ENCODE measurements around the gene PAIP2. TPM values are rescaled to one million over a fixed set of nuclear protein-coding genes. Genes with fewer than 3 reads are reported as not detected.
"Not testable (repeated sequence)": the region's sequence is repeated elsewhere in the genome, so short reads cannot be mapped to it uniquely, and the experiment has no call there.

Gene PAIP2
- total RNA-seq, 8 experiments from 2014 or later = 56.6 to 145 (median 109) TPM

- WGBS, 10 experiments = 72 to 87% (median 83%) methylated on average over 1 to 3 of the region's 9 CpGs; no CpG with 5 or more reads in 5 of the 10 experiments
- Histone ChIP-seq H3K4me1 (replicated peaks in 1 of 2) (no peaks in the 10 kb centered on the region), H3K27ac (no peak overlapping the region), H3K4me3 (no peak overlapping the region)
- peak in 2 of 8 experiments; percentile 5 to 14 for ATAC-seq (replicated peaks in 6 of 8)
- in situ Hi-C loops (cut with MboI; ENCODE audit: low pct_unique_long_range_greater_than_20kb in 2 of 9, low sequenced_read_pairs in 9 of 9, unreplicated experiment in 9 of 9) = no loop called here
Observed at GRCh38 chr5:139384591-139385051, 43.0 kb downstream of the PAIP2 start.

DNA sequence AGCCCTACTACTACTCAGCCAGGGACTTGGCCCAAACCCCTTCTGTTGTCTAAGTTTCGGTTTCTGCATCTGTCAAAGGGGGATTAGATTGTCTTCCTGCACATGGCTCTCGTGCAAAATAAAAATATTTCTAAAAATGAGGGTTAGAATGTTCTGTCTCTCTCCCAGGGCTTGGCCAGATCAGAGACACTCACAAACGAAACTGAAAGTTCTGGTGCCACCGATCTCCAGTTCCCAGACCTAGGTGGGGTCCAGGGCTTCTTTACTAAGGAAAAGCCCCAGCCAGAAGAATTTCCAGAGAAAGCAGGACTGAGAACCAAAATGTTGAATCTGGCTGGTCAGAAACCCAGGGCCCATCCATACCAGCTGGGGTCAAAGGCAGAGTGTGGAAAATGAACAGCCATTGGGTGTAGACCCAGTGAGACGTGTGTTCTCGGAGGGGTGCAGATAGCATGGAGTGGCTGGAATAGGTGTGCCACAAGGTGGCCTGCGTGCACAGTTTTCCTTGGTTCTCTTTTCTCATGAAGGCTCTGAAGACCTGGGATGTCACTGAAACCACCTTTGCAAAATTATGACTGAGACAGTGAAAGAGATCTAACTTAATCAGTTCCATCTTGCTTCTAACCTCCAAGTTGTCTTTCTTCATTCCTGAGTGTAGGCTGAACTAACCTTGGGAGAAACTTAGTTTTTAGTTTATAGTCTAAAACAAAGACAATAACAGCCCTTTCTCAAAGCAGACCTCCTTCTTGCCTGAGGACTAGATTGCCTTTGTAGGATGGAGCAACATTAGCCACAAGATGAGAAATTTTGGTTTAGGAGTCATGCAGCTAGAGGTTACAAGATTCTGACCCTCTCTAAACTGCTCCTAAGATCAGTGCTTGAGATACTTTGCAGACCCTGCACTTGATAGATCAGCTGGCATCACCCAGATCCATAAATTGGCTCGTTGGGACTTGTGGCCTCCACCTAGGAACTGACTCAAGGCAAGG, 43.7 kb downstream of the PAIP2 start:
- 0 to 75% (median 23%) methylated on average over 1 to 4 of the region's 8 CpGs; no CpG with 5 or more reads in 5 of the 10 experiments for WGBS, 10 experiments
- no peak overlapping the region for H3K27ac ChIP-seq
- in situ Hi-C loops (cut with MboI; ENCODE audit: low pct_unique_long_range_greater_than_20kb in 2 of 9, low sequenced_read_pairs in 9 of 9, unreplicated experiment in 9 of 9) = no loop called here
- peak in 3 of 8 experiments; percentile 74 to 76 (median 74) for ATAC-seq (replicated peaks in 6 of 8)
- H3K4me1 ChIP-seq (replicated peaks in 1 of 2) = no peaks in the 10 kb centered on the region
- H3K4me3 ChIP-seq = no peak overlapping the region

DNA sequence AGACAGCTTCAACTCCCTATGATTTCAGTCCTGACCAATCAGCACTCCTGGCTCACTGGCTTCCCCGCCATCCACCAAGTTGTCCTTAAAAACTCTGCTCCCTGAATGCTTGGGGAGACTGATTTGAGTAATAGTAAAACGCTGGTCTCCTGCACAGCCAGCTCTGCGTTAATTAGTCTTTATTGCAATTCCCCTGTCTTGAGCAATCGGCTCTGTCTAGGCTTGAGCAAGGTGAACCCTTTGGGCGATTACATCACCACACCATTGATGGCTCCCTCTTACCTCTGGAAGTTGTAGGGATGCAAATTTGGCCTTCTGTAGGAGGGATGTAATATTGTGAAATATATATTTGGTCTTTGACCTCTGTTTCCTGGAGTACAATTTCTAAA, 44.4 kb downstream of the PAIP2 start:
- WGBS, 10 experiments = 60 to 100% (median 85%) methylated on average over 1 to 5 of the region's 5 CpGs; no CpG with 5 or more reads in 4 of the 10 experiments
- ATAC-seq (replicated peaks in 6 of 8) = no peak
- H3K4me1 ChIP-seq (replicated peaks in 1 of 2) = no peaks in the 10 kb centered on the region
- in situ Hi-C loops (cut with MboI; ENCODE audit: low pct_unique_long_range_greater_than_20kb in 2 of 9, low sequenced_read_pairs in 9 of 9, unreplicated experiment in 9 of 9) = no loop called here
- H3K27ac ChIP-seq = no peak overlapping the region
- H3K4me3 ChIP-seq = no peak overlapping the region

DNA sequence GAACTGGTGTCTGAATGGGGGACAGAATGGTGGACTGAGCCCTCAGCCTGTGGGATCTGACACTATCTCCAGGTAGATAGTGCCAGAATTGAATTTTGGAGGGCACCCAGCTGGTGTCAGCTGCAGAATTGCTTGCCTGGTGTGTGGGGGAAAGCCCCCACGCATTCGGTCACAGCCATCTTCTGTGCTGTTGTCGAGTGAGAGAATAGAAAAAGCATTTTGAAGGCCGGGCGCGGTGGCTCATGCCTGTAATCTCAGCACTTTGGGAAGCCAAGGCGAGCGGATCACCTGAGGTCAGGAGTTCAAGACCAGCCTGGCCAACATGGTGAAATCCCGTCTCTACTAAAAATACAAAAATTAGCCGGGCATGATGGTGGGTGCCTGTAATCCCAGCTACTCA, 45.3 kb downstream of the PAIP2 start:
- H3K4me1 ChIP-seq (replicated peaks in 1 of 2); H3K4me3 ChIP-seq; ATAC-seq (replicated peaks in 6 of 8); in situ Hi-C loops (cut with MboI; ENCODE audit: low pct_unique_long_range_greater_than_20kb in 2 of 9, low sequenced_read_pairs in 9 of 9, unreplicated experiment in 9 of 9); H3K27ac ChIP-seq: not testable (repeated sequence)
- 57 to 100% (median 91%) methylated on average over 1 to 6 of the region's 10 CpGs; no CpG with 5 or more reads in 3 of the 10 experiments for WGBS, 10 experiments

DNA sequence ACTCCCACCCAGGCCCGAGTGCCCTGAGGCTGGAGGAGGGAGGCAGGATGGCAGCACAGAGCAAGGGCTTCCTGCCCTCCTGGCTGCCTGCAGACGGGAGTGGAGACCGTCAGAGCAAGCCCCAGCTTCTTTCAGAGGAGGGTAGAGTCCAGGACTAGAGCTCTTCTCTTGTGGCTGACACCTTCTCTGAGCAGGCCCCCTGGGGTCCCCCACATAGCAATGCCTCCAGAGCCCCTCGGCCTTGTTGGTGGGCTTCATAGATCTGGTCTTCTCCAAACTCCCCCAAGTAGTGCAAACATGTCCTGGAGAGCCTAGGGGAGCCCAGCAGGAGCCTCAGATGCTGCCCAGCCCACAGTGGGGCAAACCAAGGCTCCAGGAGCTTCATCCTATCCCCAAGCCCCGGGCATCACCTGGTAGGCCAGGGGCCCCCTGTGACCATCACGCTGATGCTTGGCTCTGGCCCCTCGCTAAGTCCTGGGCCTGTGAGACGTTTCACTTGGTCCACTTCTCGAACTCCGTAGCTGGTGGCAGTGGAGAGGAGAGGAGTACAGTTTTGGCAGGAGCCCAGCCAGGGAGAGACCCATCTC, 46.0 kb downstream of the PAIP2 start:
- in situ Hi-C loops (cut with MboI; ENCODE audit: low pct_unique_long_range_greater_than_20kb in 2 of 9, low sequenced_read_pairs in 9 of 9, unreplicated experiment in 9 of 9) = no loop called here
- Histone ChIP-seq H3K4me1 (replicated peaks in 1 of 2) (no peaks in the 10 kb centered on the region), H3K27ac (no peak overlapping the region), H3K4me3 (no peak overlapping the region)
- WGBS, 10 experiments = 10 to 90% (median 72%) methylated on average over 1 to 4 of the region's 10 CpGs; no CpG with 5 or more reads in 5 of the 10 experiments
- no peak for ATAC-seq (replicated peaks in 6 of 8)

- no peak overlapping the region for H3K4me3 ChIP-seq
- peak in 6 of 8 experiments; percentile 13 to 40 (median 28) for ATAC-seq (replicated peaks in 6 of 8)
- WGBS, 10 experiments = 6 to 20% methylated on average over 1 to 3 of the region's 8 CpGs; no CpG with 5 or more reads in 8 of the 10 experiments
- in situ Hi-C loops (cut with MboI; ENCODE audit: low pct_unique_long_range_greater_than_20kb in 2 of 9, low sequenced_read_pairs in 9 of 9, unreplicated experiment in 9 of 9) = no loop called here
- H3K4me1 ChIP-seq (replicated peaks in 1 of 2) = no peaks in the 10 kb centered on the region
- no peak overlapping the region for H3K27ac ChIP-seq
Observed at GRCh38 chr5:139388198-139388821, 46.7 kb downstream of the PAIP2 start.

- H3K4me1 ChIP-seq (replicated peaks in 1 of 2) = no peaks in the 10 kb centered on the region
- H3K27ac ChIP-seq = no peak within 1 kb of the TSS
- 58 to 93% (median 90%) methylated on average over 2 to 3 of the region's 11 CpGs; no CpG with 5 or more reads in 5 of the 10 experiments for WGBS, 10 experiments
- in situ Hi-C loops (cut with MboI; ENCODE audit: low pct_unique_long_range_greater_than_20kb in 2 of 9, low sequenced_read_pairs in 9 of 9, unreplicated experiment in 9 of 9) = no loop called here
- no peak within 1 kb of the TSS for H3K4me3 ChIP-seq
- no peak for ATAC-seq (replicated peaks in 6 of 8)
Observed at GRCh38 chr5:139389701-139390638, 48.3 kb downstream of the PAIP2 start, which contains the start of gene MZB1. Gene MZB1, minus strand, starts transcription at chr5:139389913. Its CDS starts 57 bp downstream, at chr5:139389856.

DNA sequence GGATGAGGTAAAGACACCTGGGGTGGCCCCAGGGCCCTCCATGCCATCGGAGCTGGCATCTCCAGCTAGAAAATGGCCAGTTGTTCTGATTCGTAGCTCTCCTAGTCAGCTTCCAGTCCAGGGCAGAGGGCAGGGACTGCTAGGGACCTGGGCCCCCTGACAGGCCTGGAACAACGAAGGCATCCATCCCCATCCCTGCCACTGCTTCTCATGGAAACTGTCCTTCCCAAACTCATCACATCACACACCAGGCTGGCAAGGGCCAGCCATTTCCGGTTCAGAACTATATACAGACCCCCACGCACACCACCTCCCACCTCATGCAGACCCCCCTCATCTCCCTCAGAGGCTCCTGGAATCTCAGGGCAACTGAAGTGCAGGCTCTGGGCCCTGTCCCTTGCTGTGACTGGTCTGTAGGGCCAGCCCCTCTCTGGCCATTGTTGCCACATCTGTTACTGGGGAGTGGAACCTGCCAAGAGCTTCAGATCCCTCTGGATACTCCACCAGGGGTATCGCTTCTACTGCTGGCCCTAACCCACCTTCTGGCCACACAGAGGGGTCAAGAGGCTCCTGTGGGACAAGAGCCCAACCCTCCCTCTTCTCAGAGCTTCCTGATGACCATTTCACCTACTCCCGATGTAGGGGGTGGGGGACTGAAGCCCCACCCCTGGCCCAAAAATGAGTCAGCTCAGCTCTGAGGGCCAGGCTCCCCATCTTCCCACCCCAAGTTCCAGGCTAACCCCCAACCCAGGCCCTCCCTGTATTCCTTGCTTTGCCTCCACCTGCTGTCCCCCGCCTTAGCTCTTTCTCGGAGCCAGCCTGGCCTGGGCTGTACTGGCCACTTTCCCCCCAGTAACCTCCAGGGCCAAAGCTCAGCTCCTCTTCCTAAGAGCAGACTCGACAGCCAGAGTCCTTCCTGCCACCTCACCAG, 49.2 kb downstream of the PAIP2 start:
- no peak overlapping the region for H3K4me3 ChIP-seq
- WGBS, 10 experiments = 90 to 100% (median 100%) methylated on average over 1 to 3 of the region's 10 CpGs; no CpG with 5 or more reads in 6 of the 10 experiments
- no peak for ATAC-seq (replicated peaks in 6 of 8)
- H3K4me1 ChIP-seq (replicated peaks in 1 of 2) = no peaks in the 10 kb centered on the region
- no peak overlapping the region for H3K27ac ChIP-seq
- in situ Hi-C loops (cut with MboI; ENCODE audit: low pct_unique_long_range_greater_than_20kb in 2 of 9, low sequenced_read_pairs in 9 of 9, unreplicated experiment in 9 of 9) = no loop called here

DNA sequence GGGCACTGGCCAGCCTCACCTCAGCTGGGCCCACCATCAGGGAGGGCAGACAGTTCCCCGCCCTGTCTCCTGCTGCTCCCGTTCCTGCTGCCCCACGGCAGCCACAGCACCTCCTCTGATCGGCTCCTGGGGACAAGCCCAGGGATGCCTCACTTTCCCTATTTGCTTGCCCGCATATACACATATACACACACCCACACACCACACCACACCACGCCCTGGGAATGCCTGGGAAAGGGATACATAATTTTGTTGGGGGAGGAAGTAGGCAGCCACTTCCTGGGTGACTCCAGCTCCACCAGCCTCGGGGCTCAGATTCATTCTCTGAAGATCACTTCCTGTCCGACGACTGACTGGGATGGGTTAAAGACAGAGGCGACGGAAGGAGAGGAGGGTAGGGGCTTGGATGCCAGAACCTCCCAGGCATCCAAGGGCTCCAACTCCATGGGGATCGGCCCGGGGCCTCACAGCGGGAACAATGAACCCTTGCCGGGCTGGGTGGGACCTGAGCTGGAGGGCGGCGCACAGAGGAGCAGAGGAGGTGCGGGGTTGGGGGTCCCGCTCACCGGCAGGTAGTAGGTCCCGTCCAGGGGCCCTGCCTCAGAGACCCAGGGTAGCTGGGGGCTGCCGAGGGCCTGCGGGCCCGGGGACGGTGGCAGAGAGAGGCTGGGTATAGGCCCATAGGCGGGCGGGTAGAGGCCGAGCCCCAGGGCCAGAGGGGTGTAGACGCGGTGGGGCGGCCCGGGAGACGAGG, 50.1 kb downstream of the PAIP2 start:
- no peaks in the 10 kb centered on the region for H3K4me1 ChIP-seq (replicated peaks in 1 of 2)
- no peak overlapping the region for H3K27ac ChIP-seq
- ATAC-seq (replicated peaks in 6 of 8) = peak in 3 of 8 experiments; percentile 3 to 28 (median 12)
- H3K4me3 ChIP-seq = no peak overlapping the region
- in situ Hi-C loops (cut with MboI; ENCODE audit: low pct_unique_long_range_greater_than_20kb in 2 of 9, low sequenced_read_pairs in 9 of 9, unreplicated experiment in 9 of 9) = no loop called here
- 5 to 100% (median 88%) methylated on average over 1 to 4 of the region's 33 CpGs; no CpG with 5 or more reads in 4 of the 10 experiments for WGBS, 10 experiments

DNA sequence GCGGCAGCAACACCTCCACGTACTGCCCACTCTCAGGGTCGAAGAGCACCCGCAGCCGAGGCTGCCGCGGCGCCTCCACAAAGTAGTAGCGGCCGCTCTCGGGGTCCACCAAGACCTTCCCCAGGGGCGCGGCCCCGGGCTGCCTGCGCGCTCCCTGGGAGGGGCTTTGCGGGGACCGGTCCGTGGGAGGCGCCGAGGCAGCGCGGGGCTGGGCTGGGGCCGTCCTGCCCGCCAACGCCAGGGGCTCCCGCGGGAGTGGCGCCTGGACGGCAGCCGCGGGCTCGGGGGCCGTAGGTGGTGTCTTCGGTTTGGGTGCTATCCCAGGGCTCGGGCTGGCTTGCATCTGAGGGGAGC, 50.6 kb downstream of the PAIP2 start:
- no peak overlapping the region for H3K4me3 ChIP-seq
- WGBS, 10 experiments = no CpG with 5 or more reads among the region's 36 CpGs
- H3K4me1 ChIP-seq (replicated peaks in 1 of 2) = no peaks in the 10 kb centered on the region
- ATAC-seq (replicated peaks in 6 of 8) = peak in 3 of 8 experiments; percentile 1 to 28 (median 1)
- in situ Hi-C loops (cut with MboI; ENCODE audit: low pct_unique_long_range_greater_than_20kb in 2 of 9, low sequenced_read_pairs in 9 of 9, unreplicated experiment in 9 of 9) = no loop called here
- no peak overlapping the region for H3K27ac ChIP-seq

Measured in motor neuron (in vitro differentiated cells).